Gastroesophageal sphincter (tissue), 4 donors: ENCODE data around the gene GPHN. TPM values are rescaled to one million over a fixed set of nuclear protein-coding genes. Genes with fewer than 3 reads are reported as not detected.

ENCODE experiments used
- ATAC-seq: fragments of 150-250 bp; one replicate; pipeline ENCODE4 v1.9.1; 2016; ENCODE audit warnings: mild to moderate bottlenecking, moderate library complexity
- H3K27ac ChIP-seq, 4 donors: fragments of 200-600 bp; sonication (generic) in 3 of 4; 1 replicate in 3 of 4; 2 replicates in 1 of 4; pipeline ENCODE4 v1.5.1; 2016 to 2019
- H3K27me3 ChIP-seq: fragments of 200-600 bp; sonication (generic); one replicate; pipeline ENCODE4 v1.5.1; 2019
- H3K36me3 ChIP-seq, 2 donors: fragments of 200-600 bp; sonication (generic); one replicate each; pipeline ENCODE4 v1.5.1; 2019; ENCODE audit warnings: control low read depth in 1 of 2
- H3K4me1 ChIP-seq, 3 donors: fragments of 200-600 bp; sonication (generic); 1 replicate in 2 of 3; 2 replicates in 1 of 3; pipeline ENCODE4 v1.5.1; 2016 to 2019; ENCODE audit warnings: control low read depth in 2 of 3
- H3K4me3 ChIP-seq, 2 donors: fragments of 200-600 bp; sonication (generic); one replicate each; pipeline ENCODE4 v1.5.1; 2019; ENCODE audit warnings: mild to moderate bottlenecking in 1 of 2, moderate library complexity in 1 of 2
- H3K9me3 ChIP-seq, 3 donors: fragments of 200-600 bp; sonication (generic); one replicate each; pipeline ENCODE4 v1.5.1; 2017 to 2019; ENCODE audit warnings: control low read depth in 2 of 3
- CTCF ChIP-seq, 4 experiments: fragments of 200-600 bp in 2 of 4; fragments of 450-650 bp in 2 of 4; sonication (generic) in 1 of 4; IDR thresholded peaks; one replicate each; pipeline ENCODE4 v1.5.1; 2017 to 2019; ENCODE audit warnings: antibody characterized with exemption in 4 of 4, mild to moderate bottlenecking in 2 of 4, moderate library complexity in 2 of 4
- EP300 ChIP-seq: sonication (generic); formaldehyde crosslinking; IDR thresholded peaks from one replicate; pipeline ENCODE4 v1.6.1; 2017; ENCODE audit warnings: antibody characterized with exemption, mild to moderate bottlenecking
- POLR2A ChIP-seq, 2 donors: fragments of 450-650 bp; IDR thresholded peaks; one replicate each; pipeline ENCODE4 v1.6.1; 2017; ENCODE audit warnings: antibody characterized with exemption in 2 of 2, mild to moderate bottlenecking in 2 of 2, moderate library complexity in 1 of 2
- POLR2AphosphoS5 ChIP-seq: sonication (generic); formaldehyde crosslinking; IDR thresholded peaks from one replicate; pipeline ENCODE4 v1.6.1; 2017; ENCODE audit warnings: antibody characterized with exemption
- WGBS, 2 donors: methylation state at CpG; one replicate each; pipeline ENCODE4 v1.1.5; 2018; ENCODE audit warnings: low coverage in 1 of 2; 5-methylcytosine and 5-hydroxymethylcytosine counted together
- total RNA-seq, 4 donors: library from RNA; depleted of rRNA; stranded (reverse); fragments of >200 nt; gene quantifications; one replicate each; pipeline ENCODE4 v1.1.0, GENCODE V29; 2016

The GPHN gene
- total RNA-seq, 4 donors from 2014 or later = 13.1 to 16.5 (median 14.7) TPM

GRCh38 chr14:66493750-66494149 is 14.2 kb upstream of the GPHN start:
- H3K36me3 ChIP-seq = no peaks in the 10 kb centered on the region
- TF ChIP-seq EP300 (no peak), POLR2AphosphoS5 (no peak), CTCF (IDR thresholded peaks at IDR 0.05) (no peak), POLR2A (IDR thresholded peaks at IDR 0.05) (no peak)
- no peaks in the 10 kb centered on the region for H3K27me3 ChIP-seq

GRCh38 chr14:66495218-66496098 is 12.5 kb upstream of the GPHN start:
- 4% methylated on average over 4 of the region's 4 CpGs for WGBS, 2 donors
- Histone ChIP-seq H3K36me3 (no peaks in the 10 kb centered on the region), H3K27ac (no peak overlapping the region)

More at GRCh38 chr14:66493750-66494149, 14.2 kb upstream of the GPHN start:
- Histone ChIP-seq H3K27ac (no peak overlapping the region), H3K4me3 (no peak overlapping the region), H3K9me3 (no peaks in the 10 kb centered on the region), H3K4me1 (peaks cover 0 to 5% (median 0%) of the 10 kb centered on the region in 3 donors)
- ATAC-seq = no peak

DNA sequence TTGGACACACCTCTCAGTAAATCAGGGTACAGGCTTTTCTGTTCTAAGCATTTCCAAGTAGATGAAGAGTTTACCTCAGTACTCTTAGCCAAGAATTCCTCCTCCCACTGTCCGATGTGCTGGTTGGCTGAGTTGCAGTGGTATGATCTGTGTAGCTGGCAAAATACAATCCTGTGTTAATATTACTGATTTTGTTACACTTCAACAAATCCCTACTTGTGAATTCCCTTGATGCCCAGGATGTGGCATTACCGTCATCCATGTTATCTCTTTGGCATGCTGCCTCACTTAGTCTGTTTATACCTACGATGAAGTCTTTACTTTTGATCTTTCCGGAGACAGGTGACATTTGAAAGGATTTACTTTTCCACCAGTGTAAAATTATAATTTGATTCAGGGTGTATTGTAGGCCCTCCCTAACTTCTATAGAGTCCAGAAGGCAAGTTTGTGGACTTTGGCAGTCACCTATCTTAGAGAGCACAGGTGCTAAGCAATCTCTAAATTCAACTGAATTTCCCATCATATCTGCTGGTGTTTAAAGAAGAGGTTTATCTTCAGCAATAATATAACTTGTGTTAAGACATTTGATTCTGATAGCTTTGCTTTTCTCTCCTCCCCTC is 11.6 kb upstream of the GPHN start:
- Histone ChIP-seq H3K36me3 (no peaks in the 10 kb centered on the region), H3K4me3 (no peak overlapping the region), H3K9me3 (no peaks in the 10 kb centered on the region), H3K27ac (no peak overlapping the region), H3K4me1 (peaks cover 0 to 5% (median 0%) of the 10 kb centered on the region in 3 donors), H3K27me3 (no peaks in the 10 kb centered on the region)
- ATAC-seq = no peak
- 36 to 51% methylated on average over 4 of the region's 4 CpGs for WGBS, 2 donors
- TF ChIP-seq POLR2A (IDR thresholded peaks at IDR 0.05) (no peak), EP300 (no peak), CTCF (IDR thresholded peaks at IDR 0.05) (no peak), POLR2AphosphoS5 (no peak)

More at GRCh38 chr14:66495218-66496098, 12.5 kb upstream of the GPHN start:
- TF ChIP-seq EP300 = no peak
- TF ChIP-seq CTCF (IDR thresholded peaks at IDR 0.05) = peak; percentile 58 to 79 (median 66)
- H3K27me3 ChIP-seq = no peaks in the 10 kb centered on the region
- H3K9me3 ChIP-seq = no peaks in the 10 kb centered on the region
- no peak overlapping the region for H3K4me3 ChIP-seq
- peaks cover 0 to 5% (median 0%) of the 10 kb centered on the region in 3 donors for H3K4me1 ChIP-seq
- peak; percentile 85 for ATAC-seq

DNA sequence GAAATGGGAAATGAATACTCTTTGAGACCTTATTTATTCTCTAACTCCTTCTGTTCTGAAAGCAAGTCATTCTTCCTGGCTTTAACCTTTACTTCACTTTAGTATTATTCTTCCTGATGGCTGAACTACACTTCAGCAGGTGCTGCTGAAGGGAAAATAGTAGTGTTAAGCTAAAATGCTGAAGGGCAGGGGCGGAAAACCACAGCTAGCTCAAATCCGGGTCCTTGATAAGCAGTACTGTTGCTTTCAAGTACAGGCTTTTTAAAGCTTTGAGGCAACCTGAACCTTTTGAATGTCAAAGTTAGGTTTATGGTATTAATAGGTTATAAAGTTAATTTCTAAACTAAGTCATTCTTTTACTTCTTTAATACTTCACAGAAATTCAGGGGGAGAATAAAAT is 11.0 kb upstream of the GPHN start:
- Histone ChIP-seq H3K27me3 (no peaks in the 10 kb centered on the region), H3K4me3 (no peak overlapping the region), H3K9me3 (no peaks in the 10 kb centered on the region), H3K4me1 (peaks cover 0 to 5% (median 0%) of the 10 kb centered on the region in 3 donors), H3K27ac (no peak overlapping the region), H3K36me3 (no peaks in the 10 kb centered on the region)
- WGBS, 2 donors = 58 to 64% methylated on average over 2 of the region's 2 CpGs
- TF ChIP-seq POLR2AphosphoS5 (no peak), POLR2A (IDR thresholded peaks at IDR 0.05) (no peak), EP300 (no peak), CTCF (IDR thresholded peaks at IDR 0.05) (no peak)
- no peak for ATAC-seq
